ENCODE measurements around the gene MTCL3.

The MTCL3 gene

GRCh38 chr6:127468936-127469335, 50.2 kb downstream of the MTCL3 start:
- no peak for DNase-seq (ENCODE audit: low read depth in 3 of 3)

- no peak for DNase-seq (ENCODE audit: low read depth in 3 of 3)
Observed at GRCh38 chr6:127466416-127466815, 52.7 kb downstream of the MTCL3 start.

GRCh38 chr6:127464881-127465459, 54.2 kb downstream of the MTCL3 start:
- DNase-seq (ENCODE audit: low read depth in 3 of 3): peak; percentile 33 to 65 (median 36)

GRCh38 chr6:127464161-127464880, 54.8 kb downstream of the MTCL3 start:
- no peak for DNase-seq (ENCODE audit: low read depth in 3 of 3)

- no peak for DNase-seq (ENCODE audit: low read depth in 3 of 3)
Observed at GRCh38 chr6:127463056-127463455, 56.1 kb downstream of the MTCL3 start.

- no peak for DNase-seq (ENCODE audit: low read depth in 3 of 3)
Observed at GRCh38 chr6:127462376-127462775, 56.8 kb downstream of the MTCL3 start.

GRCh38 chr6:127460465-127460864, 58.7 kb downstream of the MTCL3 start:
- DNase-seq (ENCODE audit: low read depth in 3 of 3): no peak

GRCh38 chr6:127459231-127459641, 59.9 kb downstream of the MTCL3 start, which contains the start of gene KIAA0408:
Gene KIAA0408, minus strand, starts transcription at chr6:127459389. Its CDS starts 5,408 bp downstream, at chr6:127453981.
- no peak for DNase-seq (ENCODE audit: low read depth in 3 of 3)

GRCh38 chr6:127458817-127459216, 60.3 kb downstream of the MTCL3 start:
- no peak for DNase-seq (ENCODE audit: low read depth in 3 of 3)

- no peak for DNase-seq (ENCODE audit: low read depth in 3 of 3)
Observed at GRCh38 chr6:127458222-127458621, 60.9 kb downstream of the MTCL3 start.

GRCh38 chr6:127457456-127458064, 61.6 kb downstream of the MTCL3 start:
- no peak for DNase-seq (ENCODE audit: low read depth in 3 of 3)

- DNase-seq (ENCODE audit: low read depth in 3 of 3): no peak
Observed at GRCh38 chr6:127456465-127456864, 62.7 kb downstream of the MTCL3 start.

- no peak for DNase-seq (ENCODE audit: low read depth in 3 of 3)
Observed at GRCh38 chr6:127453845-127454619, 65.1 kb downstream of the MTCL3 start.

GRCh38 chr6:127452803-127453202, 66.3 kb downstream of the MTCL3 start:
- no peak for DNase-seq (ENCODE audit: low read depth in 3 of 3)

GRCh38 chr6:127451388-127451787, 67.7 kb downstream of the MTCL3 start:
- no peak for DNase-seq (ENCODE audit: low read depth in 3 of 3)

GRCh38 chr6:127447780-127448179, 71.4 kb downstream of the MTCL3 start:
- no peak for DNase-seq (ENCODE audit: low read depth in 3 of 3)

GRCh38 chr6:127446356-127446755, 72.8 kb downstream of the MTCL3 start:
- DNase-seq (ENCODE audit: low read depth in 3 of 3): no peak

GRCh38 chr6:127441881-127442280, 77.3 kb downstream of the MTCL3 start:
- DNase-seq (ENCODE audit: low read depth in 3 of 3): no peak

- no peak for DNase-seq (ENCODE audit: low read depth in 3 of 3)
Observed at GRCh38 chr6:127439718-127440117, 79.4 kb downstream of the MTCL3 start.

- no peak for DNase-seq (ENCODE audit: low read depth in 3 of 3)
Observed at GRCh38 chr6:127436578-127437110, 82.5 kb downstream of the MTCL3 start.

GRCh38 chr6:127435626-127436220, 83.4 kb downstream of the MTCL3 start:
- DNase-seq (ENCODE audit: low read depth in 3 of 3): no peak

GRCh38 chr6:127434651-127435050, 84.5 kb downstream of the MTCL3 start:
- no peak for DNase-seq (ENCODE audit: low read depth in 3 of 3)
